ENCODE measurements around the gene PTPRK. TPM values are rescaled to one million over a fixed set of nuclear protein-coding genes. Genes with fewer than 3 reads are reported as not detected.

PTPRK gene
- polyA plus RNA-seq, 3 donors, result 0.01 TPM; not detected in 2

DNA sequence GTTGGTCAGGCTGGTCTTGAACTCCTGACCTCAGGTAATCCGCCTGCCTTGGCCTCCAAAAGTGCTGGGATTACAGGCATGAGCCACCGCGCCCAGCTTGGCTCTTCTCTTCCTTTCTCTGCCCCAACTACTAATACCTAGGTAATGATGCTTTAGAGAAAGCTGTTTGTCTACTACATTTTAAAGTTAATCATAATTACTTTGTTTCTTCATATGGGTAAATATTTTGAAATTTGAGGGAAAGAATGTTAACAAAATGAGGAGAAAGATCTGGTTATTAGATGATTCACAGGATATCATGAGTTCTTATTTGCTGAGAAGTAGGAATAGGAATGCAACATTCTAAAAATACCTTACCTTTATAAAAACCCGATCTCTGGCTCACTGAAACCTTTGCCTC, 18.4 kb upstream of the PTPRK start:
- H3K79me2 ChIP-seq (ENCODE audit: insufficient read depth, low read length), result no peaks in the 10 kb centered on the region
- H3K4me1 ChIP-seq (ENCODE audit: control insufficient read depth in 1 of 2, insufficient read depth in 2 of 2, low read length in 2 of 2), result no peaks in the 10 kb centered on the region
- no peak for DNase-seq
- H3K9me3 ChIP-seq (replicated peaks in 1 of 2; ENCODE audit: control insufficient read depth in 1 of 2, insufficient read depth in 1 of 2, low read length in 2 of 2), result no peaks in the 10 kb centered on the region
- no peak overlapping the region for H3K4me3 ChIP-seq (replicated peaks in 1 of 3; ENCODE audit: low read depth in 2 of 3, low read length in 3 of 3)
- H3K9me3 Mint-ChIP-seq, result peaks cover 0 to 1% (median 0%) of the 10 kb centered on the region in 7 donors
- TF ChIP-seq, protein P1, sequence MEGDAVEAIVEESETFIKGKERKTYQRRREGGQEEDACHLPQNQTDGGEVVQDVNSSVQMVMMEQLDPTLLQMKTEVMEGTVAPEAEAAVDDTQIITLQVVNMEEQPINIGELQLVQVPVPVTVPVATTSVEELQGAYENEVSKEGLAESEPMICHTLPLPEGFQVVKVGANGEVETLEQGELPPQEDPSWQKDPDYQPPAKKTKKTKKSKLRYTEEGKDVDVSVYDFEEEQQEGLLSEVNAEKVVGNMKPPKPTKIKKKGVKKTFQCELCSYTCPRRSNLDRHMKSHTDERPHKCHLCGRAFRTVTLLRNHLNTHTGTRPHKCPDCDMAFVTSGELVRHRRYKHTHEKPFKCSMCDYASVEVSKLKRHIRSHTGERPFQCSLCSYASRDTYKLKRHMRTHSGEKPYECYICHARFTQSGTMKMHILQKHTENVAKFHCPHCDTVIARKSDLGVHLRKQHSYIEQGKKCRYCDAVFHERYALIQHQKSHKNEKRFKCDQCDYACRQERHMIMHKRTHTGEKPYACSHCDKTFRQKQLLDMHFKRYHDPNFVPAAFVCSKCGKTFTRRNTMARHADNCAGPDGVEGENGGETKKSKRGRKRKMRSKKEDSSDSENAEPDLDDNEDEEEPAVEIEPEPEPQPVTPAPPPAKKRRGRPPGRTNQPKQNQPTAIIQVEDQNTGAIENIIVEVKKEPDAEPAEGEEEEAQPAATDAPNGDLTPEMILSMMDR (IDR thresholded peaks at IDR 0.05), result no peak
- H3K36me3 Mint-ChIP-seq, result no peaks in the 10 kb centered on the region
- no peaks in the 10 kb centered on the region for H3K4me1 Mint-ChIP-seq
- no peaks in the 10 kb centered on the region for H4K20me1 ChIP-seq (ENCODE audit: insufficient read depth, low read length)
- H3K27me3 ChIP-seq (ENCODE audit: control insufficient read depth in 2 of 2, insufficient read depth in 2 of 2, low read length in 2 of 2), result no peaks in the 10 kb centered on the region
- no peak overlapping the region for H3K9ac ChIP-seq (ENCODE audit: insufficient read depth, low read length, poor library complexity, severe bottlenecking)
- H3K27ac ChIP-seq (ENCODE audit: low read depth in 1 of 2, low read length in 2 of 2), result no peak overlapping the region
- WGBS (ENCODE audit: insufficient coverage), result no CpG with 5 or more reads among the region's 4 CpGs
- H3K27ac Mint-ChIP-seq, result no peak overlapping the region
- H3K27me3 Mint-ChIP-seq (ENCODE audit: low read depth in 3 of 3), result peaks cover 0 to 4% (median 3%) of the 10 kb centered on the region in 3 donors
- H2AFZ ChIP-seq (ENCODE audit: insufficient read depth, low read depth, low read length, poor library complexity, severe bottlenecking), result no peak overlapping the region
- intact Hi-C loops (cut with micrococcal nuclease), result no loop called here
- H3K36me3 ChIP-seq (replicated peaks in 1 of 2; ENCODE audit: control insufficient read depth in 1 of 2, insufficient read depth in 2 of 2, low read length in 2 of 2), result no peaks in the 10 kb centered on the region
- no peak overlapping the region for H3K4me2 ChIP-seq (replicated peaks; ENCODE audit: extremely low read depth, low read length, poor library complexity, severe bottlenecking)
- no peak overlapping the region for H3K4me3 Mint-ChIP-seq

DNA sequence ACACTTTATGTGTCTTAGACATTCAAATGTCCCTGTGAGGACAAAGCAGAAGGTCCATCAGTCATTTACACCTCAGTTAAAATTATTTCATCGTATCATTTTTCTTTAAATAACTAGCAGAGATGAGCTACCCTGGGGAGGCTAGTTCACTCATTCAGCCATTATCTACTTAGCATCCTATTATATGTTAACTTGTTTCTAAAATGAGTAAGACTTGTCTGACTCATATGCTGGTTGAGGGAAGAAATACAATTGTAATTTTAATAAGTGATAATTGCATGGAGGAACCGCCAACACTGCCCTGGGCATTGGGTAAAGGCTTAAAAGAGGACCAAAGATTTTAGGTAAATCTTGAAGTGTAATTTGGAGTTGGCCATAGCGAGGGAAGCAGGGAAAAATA, 12.4 kb upstream of the PTPRK start:
- H3K4me1 ChIP-seq (ENCODE audit: control insufficient read depth in 1 of 2, insufficient read depth in 2 of 2, low read length in 2 of 2), result no peaks in the 10 kb centered on the region
- no peaks in the 10 kb centered on the region for H3K4me1 Mint-ChIP-seq
- H3K36me3 Mint-ChIP-seq, result no peaks in the 10 kb centered on the region
- H3K27me3 ChIP-seq (ENCODE audit: control insufficient read depth in 2 of 2, insufficient read depth in 2 of 2, low read length in 2 of 2), result no peaks in the 10 kb centered on the region
- no peaks in the 10 kb centered on the region for H3K9me3 ChIP-seq (replicated peaks in 1 of 2; ENCODE audit: control insufficient read depth in 1 of 2, insufficient read depth in 1 of 2, low read length in 2 of 2)
- no peaks in the 10 kb centered on the region for H3K36me3 ChIP-seq (replicated peaks in 1 of 2; ENCODE audit: control insufficient read depth in 1 of 2, insufficient read depth in 2 of 2, low read length in 2 of 2)
- TF ChIP-seq, protein P1 (IDR thresholded peaks at IDR 0.05), result no peak
- H3K4me2 ChIP-seq (replicated peaks; ENCODE audit: extremely low read depth, low read length, poor library complexity, severe bottlenecking), result no peak overlapping the region
- intact Hi-C loops (cut with micrococcal nuclease), result no loop called here
- 91% methylated on average over 1 of the region's 3 CpGs for WGBS (ENCODE audit: insufficient coverage)
- no peaks in the 10 kb centered on the region for H3K27me3 Mint-ChIP-seq (ENCODE audit: low read depth in 3 of 3)
- H3K79me2 ChIP-seq (ENCODE audit: insufficient read depth, low read length), result no peaks in the 10 kb centered on the region
- no peak overlapping the region for H3K4me3 ChIP-seq (replicated peaks in 1 of 3; ENCODE audit: low read depth in 2 of 3, low read length in 3 of 3)
- no peak for DNase-seq
- peaks cover 0 to 4% (median 0%) of the 10 kb centered on the region in 7 donors for H3K9me3 Mint-ChIP-seq
- no peaks in the 10 kb centered on the region for H4K20me1 ChIP-seq (ENCODE audit: insufficient read depth, low read length)
- H3K27ac Mint-ChIP-seq, result no peak overlapping the region
- no peak overlapping the region for H3K4me3 Mint-ChIP-seq
- no peak overlapping the region for H3K27ac ChIP-seq (ENCODE audit: low read depth in 1 of 2, low read length in 2 of 2)
- no peak overlapping the region for H2AFZ ChIP-seq (ENCODE audit: insufficient read depth, low read depth, low read length, poor library complexity, severe bottlenecking)
- H3K9ac ChIP-seq (ENCODE audit: insufficient read depth, low read length, poor library complexity, severe bottlenecking), result no peak overlapping the region

Data from CD14-positive monocyte (primary cell).